Heart left ventricle (tissue), 13 donors: Measurements from ENCODE around the gene NKD1.

Experiments
- POLR2A ChIP-seq, 2 donors: fragments of 450-650 bp; IDR thresholded peaks; one replicate each; pipeline ENCODE4 v1.6.1; 2017; ENCODE audit warnings: antibody characterized with exemption in 2 of 2, mild to moderate bottlenecking in 2 of 2, moderate library complexity in 2 of 2
- TF ChIP-seq, protein P1 (sequence below), 12 donors: fragments of 200-600 bp; sonication (generic) in 4 of 12; IDR thresholded peaks; one replicate each; pipeline versions ENCODE4 v1.5.0 to v1.8.0; 2018 to 2022; ENCODE audit warnings: antibody characterized with exemption in 12 of 12, mild to moderate bottlenecking in 5 of 12
- donor health status: ischemic (EF 13 %, LVEDD 7.1; RV severe dilation, severe dysfunction).
- donor health status: DM: no; HTN: yes; CAD: no.
- donor health status: DM: no; HTN: no; CAD: no.
- donor health status: ischemic (EF 25% LVEDD 6.9; RV normal size, moderate dysfunction).
- donor health status: ischemic (EF 25% LVEDD 5.7; RV mildly dilated, moderate dysfunction).
- donor health status: ischemic (EF 35%, LVEDD 5.7; RV mildly dilated, moderate dysfunction).
- donor health status: nonischemic (EF 11% LVEDD 7.7; RV severe dilation, severe dysfunction).
- donor health status: DM: yes; HTN: yes; CAD: no.
- donor health status: PGD.
- donor health status: ischemic (EF 29% LVEDD 5.4; RV normal size, mild dysfunction).
- donor health status: nonischemic (EF 23%, LVEDD 6.1; RV moderate dilation, normal function).

GRCh38 chr16:50622029-50622428 lies 73.8 kb downstream of the NKD1 start:
- TF ChIP-seq, protein P1, sequence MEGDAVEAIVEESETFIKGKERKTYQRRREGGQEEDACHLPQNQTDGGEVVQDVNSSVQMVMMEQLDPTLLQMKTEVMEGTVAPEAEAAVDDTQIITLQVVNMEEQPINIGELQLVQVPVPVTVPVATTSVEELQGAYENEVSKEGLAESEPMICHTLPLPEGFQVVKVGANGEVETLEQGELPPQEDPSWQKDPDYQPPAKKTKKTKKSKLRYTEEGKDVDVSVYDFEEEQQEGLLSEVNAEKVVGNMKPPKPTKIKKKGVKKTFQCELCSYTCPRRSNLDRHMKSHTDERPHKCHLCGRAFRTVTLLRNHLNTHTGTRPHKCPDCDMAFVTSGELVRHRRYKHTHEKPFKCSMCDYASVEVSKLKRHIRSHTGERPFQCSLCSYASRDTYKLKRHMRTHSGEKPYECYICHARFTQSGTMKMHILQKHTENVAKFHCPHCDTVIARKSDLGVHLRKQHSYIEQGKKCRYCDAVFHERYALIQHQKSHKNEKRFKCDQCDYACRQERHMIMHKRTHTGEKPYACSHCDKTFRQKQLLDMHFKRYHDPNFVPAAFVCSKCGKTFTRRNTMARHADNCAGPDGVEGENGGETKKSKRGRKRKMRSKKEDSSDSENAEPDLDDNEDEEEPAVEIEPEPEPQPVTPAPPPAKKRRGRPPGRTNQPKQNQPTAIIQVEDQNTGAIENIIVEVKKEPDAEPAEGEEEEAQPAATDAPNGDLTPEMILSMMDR (IDR thresholded peaks at IDR 0.05): no peak
- TF ChIP-seq POLR2A (IDR thresholded peaks at IDR 0.05): no peak
